HepG2 (cell line): ENCODE results near the gene RAB3A. TPM values are rescaled to one million over a fixed set of nuclear protein-coding genes. Genes with fewer than 3 reads are reported as not detected.

ENCODE experiments used
- ATAC-seq: fragments of 200-7000 bp; cut with Tn5 transposase; 3 replicates; pipeline ENCODE4 v1.9.1; 2020; ENCODE audit warnings: mild to moderate bottlenecking, moderate library complexity
- BruUV-seq: library from RNA; stranded (reverse); fragments of 400-500 nt; replicated peaks from 2 replicates; lab custom pipeline; 2021; lab: Mats Ljungman, UMichigan
- CTCF ChIA-PET: fragments of 300-600 bp; formaldehyde crosslinking; extraction: SDS; loops from one replicate; lab custom pipeline; 2021; ENCODE audit warnings: low total read pairs, inconsistent platforms, low intra/inter-chr PET ratio; lab: Yijun Ruan, JAX
- POLR2A ChIA-PET: fragments of 350-600 bp; sonication (Branson Sonifier 250); formaldehyde crosslinking; loops from one replicate; lab custom pipeline; 2020; ENCODE audit warnings: antibody characterized with exemption, inconsistent platforms; lab: Yijun Ruan, JAX
- DNase-seq: peaks from one replicate; pipeline ENCODE4 v3.0.0-alpha.2; 2015; ENCODE audit warnings: low spot score
- FAIRE-seq: peaks from 3 replicates; lab custom pipeline; 2011; peaks lifted over from hg19 to GRCh38; lab: Jason Lieb, UNC
- H2AFZ ChIP-seq: one replicate; pipeline ENCODE4 v1.6.1; 2011; ENCODE audit warnings: low read length, inconsistent platforms
- H3K27ac ChIP-seq: fragments of 300-600 bp; 3 replicates; pipeline ENCODE4 v1.8.0; 2011; ENCODE audit warnings: mixed run types, mild to moderate bottlenecking, mixed read lengths, low read length, inconsistent platforms; ENCODE audit not compliant: insufficient read depth; ENCODE audit errors: extremely low read length
- H3K27me3 ChIP-seq, 2 experiments: fragments of 200-600 bp in 1 of 2; 2 replicates in 1 of 2; 3 replicates in 1 of 2; pipeline versions ENCODE4 v1.6.0 to v1.8.0; 2011; ENCODE audit warnings: low read length in 2 of 2, mild to moderate bottlenecking in 2 of 2, moderate library complexity in 2 of 2, inconsistent platforms in 1 of 2; ENCODE audit not compliant: insufficient read depth in 2 of 2, control insufficient read depth in 1 of 2
- H3K36me3 ChIP-seq, 2 experiments: fragments of 200-600 bp in 1 of 2; replicated peaks in 1 of 2; 2 replicates in 1 of 2; 3 replicates in 1 of 2; pipeline versions ENCODE4 v1.5.1 to v1.8.0; 2011; ENCODE audit warnings: low read length in 2 of 2, inconsistent platforms in 1 of 2; ENCODE audit not compliant: insufficient read depth in 2 of 2, control insufficient read depth in 1 of 2
- H3K4me1 ChIP-seq: 2 replicates; pipeline ENCODE4 v1.5.1; 2012; ENCODE audit warnings: low read length, inconsistent platforms; ENCODE audit not compliant: insufficient read depth
- H3K4me2 ChIP-seq: 2 replicates; pipeline ENCODE4 v1.6.0; 2011; ENCODE audit warnings: low read depth, low read length, inconsistent platforms
- H3K4me3 ChIP-seq, 3 experiments: fragments of 200-600 bp in 1 of 3; sonication (generic), shearing (Covaris generic) in 1 of 3; replicated peaks in 1 of 3; 2 replicates each; pipeline ENCODE4 v1.5.1; 2011 to 2016; ENCODE audit warnings: low read length in 3 of 3, inconsistent platforms in 2 of 3, low read depth in 2 of 3, mild to moderate bottlenecking in 2 of 3, control low read depth in 1 of 3, mixed read lengths in 1 of 3; ENCODE audit not compliant: insufficient read depth in 1 of 3
- H3K79me2 ChIP-seq: one replicate; pipeline ENCODE4 v1.6.1; 2011; ENCODE audit warnings: low read length, inconsistent platforms; ENCODE audit not compliant: insufficient read depth
- H3K9ac ChIP-seq: 2 replicates; pipeline ENCODE4 v1.6.0; 2011; ENCODE audit warnings: mild to moderate bottlenecking, low read depth, low read length, inconsistent platforms; ENCODE audit not compliant: insufficient read depth
- H3K9me3 ChIP-seq: 2 replicates; pipeline ENCODE4 v1.5.1; 2012; ENCODE audit warnings: mild to moderate bottlenecking, low read length
- H4K20me1 ChIP-seq: 2 replicates; pipeline ENCODE4 v1.6.0; 2011; ENCODE audit warnings: inconsistent platforms, mild to moderate bottlenecking, low read length, moderate library complexity; ENCODE audit not compliant: insufficient read depth
- MEIS2 ChIP-seq: sonication (generic); formaldehyde crosslinking; IDR thresholded peaks from 2 replicates; pipeline ENCODE4 v1.9.0; 2021; ENCODE audit warnings: mild to moderate bottlenecking, missing genetic modification reagents
- POLR2G ChIP-seq: fragments of 200-400 bp; formaldehyde crosslinking; IDR thresholded peaks from 2 replicates; pipeline ENCODE4 v1.6.1; 2018; ENCODE audit warnings: mild to moderate bottlenecking, low read depth, low read length, moderate library complexity
- ZBTB33 ChIP-seq: sonication (generic); formaldehyde crosslinking; IDR thresholded peaks from 2 replicates; pipeline ENCODE4 v1.4.0; 2020; ENCODE audit warnings: missing genetic modification reagents
- WGBS: methylation state at CpG from one replicate; pipeline ENCODE4 v1.1.6; 2017; ENCODE audit warnings: low lambda C conversion rate; 5-methylcytosine and 5-hydroxymethylcytosine counted together
- in situ Hi-C: cut with HindIII; loops from 2 replicates; pipeline ENCODE4 v1.10.0; 2017; ENCODE audit warnings: low pct_unique_long_range_greater_than_20kb; ENCODE audit not compliant: extremely low pct_ligation_motif_present
- intact Hi-C: fragments of 100-400 bp; cut with micrococcal nuclease; formaldehyde crosslinking; loops from one replicate; pipeline ENCODE4 v1.10.0; 2022; ENCODE audit not compliant: unreplicated experiment
- polyA plus RNA-seq, 8 experiments: library from polyadenylated mRNA; depleted of rRNA in 3 of 8; stranded (reverse) in 7 of 8; unstranded in 1 of 8; fragments of >200 nt; fragmentation: Illumina TruSeq in 4 of 8; extraction: Trizol in 4 of 8; gene quantifications; 2 replicates each; pipeline versions ENCODE4 v1.2.1 to v1.2.3, GENCODE V29; 2011 to 2016; ENCODE audit warnings: low read depth in 4 of 8, missing spikeins in 1 of 8, mixed read lengths in 1 of 8; ENCODE audit not compliant: insufficient read depth in 1 of 8
- total RNA-seq, 5 experiments: library from RNA; depleted of rRNA; stranded (reverse); fragments of >200 nt; fragmentation: Illumina TruSeq; extraction: Trizol; gene quantifications; 2 replicates each; pipeline ENCODE4 v1.2.3, GENCODE V29; 2016; ENCODE audit warnings: low read depth in 1 of 5

The RAB3A gene
- total and polyA plus RNA-seq, 2 of the 13 experiments (the other 11 are each of a cell fraction or from before 2014, with no cell fraction given) = 0.58 to 0.98 TPM

GRCh38 chr19:18170714-18171255 is 33.1 kb downstream of the RAB3A start:
- WGBS = 94% methylated on average over 16 of the region's 16 CpGs
- CTCF ChIA-PET = no interaction called here
- peaks cover 12 to 24% of the 10 kb centered on the region in 2 experiments for H3K36me3 ChIP-seq
- no peak overlapping the region for H3K4me3 ChIP-seq
- H3K4me1 ChIP-seq = peaks cover 14% of the 10 kb centered on the region
- H3K27me3 ChIP-seq = no peaks in the 10 kb centered on the region
- H3K4me2 ChIP-seq = no peak overlapping the region
- no peak overlapping the region for H3K27ac ChIP-seq
- intact Hi-C loops = no loop called here
- POLR2A ChIA-PET = interaction anchor here (0.7 to 1.7 kb wide), 4 partner anchors 16 to 61 kb away, joined by 3 to 7 read pairs (median 3); no protein-coding TSS in a partner anchor
- no peak for FAIRE-seq
- BruUV-seq = no TSS peak
- in situ Hi-C loops = loop anchor here (10.0 kb wide), 1 partner anchor 166 kb away; the partner anchor contains the start of gene ARRDC2
- TF ChIP-seq ZBTB33 (CRISPR knock-in tag) = peak; percentile 66
- TF ChIP-seq POLR2G = 0 out of 2 replicates have a peak, but pooled peaks have one; percentile 29
- TF ChIP-seq MEIS2 (CRISPR knock-in tag) = no peak
- no peak for DNase-seq
- no peak overlapping the region for H2AFZ ChIP-seq
- H4K20me1 ChIP-seq = 0 out of 2 replicates have a peak, but pooled peaks cover 3% of the 10 kb centered on the region
- no peaks in the 10 kb centered on the region for H3K79me2 ChIP-seq
- no peaks in the 10 kb centered on the region for H3K9me3 ChIP-seq
- no peak overlapping the region for H3K9ac ChIP-seq
- no peak for ATAC-seq
